ENCODE results near the gene BRINP1. TPM values are rescaled to one million over a fixed set of nuclear protein-coding genes. Genes with fewer than 3 reads are reported as not detected.

Gene BRINP1
- total RNA-seq, 5 donors from 2014 or later (not counting 1 experiment from before 2014, with no cell fraction given): not detected

GRCh38 chr9:119251936-119252335, 117.3 kb downstream of the BRINP1 start:
- Mint-ChIP-seq H3K4me1 (no peaks in the 10 kb centered on the region), H3K27me3 (peaks cover 0 to 4% of the 10 kb centered on the region in 2 donors), H3K9me3 (peaks cover 5 to 25% (median 7%) of the 10 kb centered on the region in 3 donors), H3K27ac (no peak overlapping the region), H3K4me3 (no peak overlapping the region), H3K36me3 (no peaks in the 10 kb centered on the region)
- 60% methylated on average over 3 of the region's 5 CpGs for WGBS (ENCODE audit: insufficient coverage)
- Histone ChIP-seq H3K9me3 (no peaks in the 10 kb centered on the region), H3K27ac (ENCODE audit: low read length) (no peak overlapping the region), H3K4me3 (ENCODE audit: control insufficient read depth in 1 of 2, extremely low read depth in 1 of 2, low read length in 1 of 2) (no peak overlapping the region), H3K36me3 (ENCODE audit: control insufficient read depth in 2 of 2, extremely low read depth in 1 of 2, insufficient read depth in 1 of 2, low read length in 1 of 2) (no peaks in the 10 kb centered on the region), H3K27me3 (replicated peaks in 1 of 2; ENCODE audit: control insufficient read depth in 2 of 2, extremely low read depth in 1 of 2, insufficient read depth in 2 of 2, low read length in 1 of 2) (no peaks in the 10 kb centered on the region), H3K4me1 (ENCODE audit: control insufficient read depth in 1 of 2, extremely low read depth in 1 of 2, insufficient read depth in 2 of 2, low read length in 2 of 2) (no peaks in the 10 kb centered on the region)
- DNase-seq (no peak), ATAC-seq (replicated peaks in 1 of 4) (no peak)
- ChIA-PET POLR2A (no interaction called here), CTCF (no interaction called here)

- Histone ChIP-seq H3K9me3 (no peaks in the 10 kb centered on the region), H3K27me3 (replicated peaks in 1 of 2; ENCODE audit: control insufficient read depth in 2 of 2, extremely low read depth in 1 of 2, insufficient read depth in 2 of 2, low read length in 1 of 2) (no peaks in the 10 kb centered on the region), H3K4me3 (ENCODE audit: control insufficient read depth in 1 of 2, extremely low read depth in 1 of 2, low read length in 1 of 2) (no peak overlapping the region), H3K36me3 (ENCODE audit: control insufficient read depth in 2 of 2, extremely low read depth in 1 of 2, insufficient read depth in 1 of 2, low read length in 1 of 2) (no peaks in the 10 kb centered on the region), H3K4me1 (ENCODE audit: control insufficient read depth in 1 of 2, extremely low read depth in 1 of 2, insufficient read depth in 2 of 2, low read length in 2 of 2) (no peaks in the 10 kb centered on the region), H3K27ac (ENCODE audit: low read length) (no peak overlapping the region)
- Mint-ChIP-seq H3K27me3 (peaks cover 0 to 4% of the 10 kb centered on the region in 2 donors), H3K4me3 (no peak overlapping the region), H3K36me3 (no peaks in the 10 kb centered on the region), H3K9me3 (peaks cover 7 to 25% (median 9%) of the 10 kb centered on the region in 3 donors), H3K27ac (no peak overlapping the region), H3K4me1 (no peaks in the 10 kb centered on the region)
- ATAC-seq (replicated peaks in 1 of 4): no peak
- ChIA-PET CTCF (no interaction called here), POLR2A (interaction anchor here in 1 of 2 donors (0.6 kb wide), 1 partner anchor 8 kb away, joined by 3 read pairs; no protein-coding TSS in a partner anchor)
- no CpG with 5 or more reads among the region's 4 CpGs for WGBS (ENCODE audit: insufficient coverage)
- no peak for DNase-seq
Measured at GRCh38 chr9:119250730-119251129, 118.5 kb downstream of the BRINP1 start.

GRCh38 chr9:119240546-119240945, 128.7 kb downstream of the BRINP1 start:
- Mint-ChIP-seq H3K27me3 (no peaks in the 10 kb centered on the region), H3K4me3 (no peak overlapping the region), H3K9me3 (peaks cover 0 to 21% (median 0%) of the 10 kb centered on the region in 3 donors), H3K36me3 (no peaks in the 10 kb centered on the region), H3K27ac (no peak overlapping the region), H3K4me1 (no peaks in the 10 kb centered on the region)
- POLR2A ChIA-PET: no interaction called here
- Histone ChIP-seq H3K27me3 (replicated peaks in 1 of 2; ENCODE audit: control insufficient read depth in 2 of 2, extremely low read depth in 1 of 2, insufficient read depth in 2 of 2, low read length in 1 of 2) (no peaks in the 10 kb centered on the region), H3K4me3 (ENCODE audit: control insufficient read depth in 1 of 2, extremely low read depth in 1 of 2, low read length in 1 of 2) (no peak overlapping the region), H3K27ac (ENCODE audit: low read length) (no peak overlapping the region), H3K36me3 (ENCODE audit: control insufficient read depth in 2 of 2, extremely low read depth in 1 of 2, insufficient read depth in 1 of 2, low read length in 1 of 2) (no peaks in the 10 kb centered on the region), H3K4me1 (ENCODE audit: control insufficient read depth in 1 of 2, extremely low read depth in 1 of 2, insufficient read depth in 2 of 2, low read length in 2 of 2) (no peaks in the 10 kb centered on the region), H3K9me3 (no peaks in the 10 kb centered on the region)
- no peak for DNase-seq
- ATAC-seq (replicated peaks in 1 of 4): no peak
- 93% methylated on average over 3 of the region's 4 CpGs for WGBS (ENCODE audit: insufficient coverage)
- CTCF ChIA-PET: no interaction called here

- WGBS (ENCODE audit: insufficient coverage): 38% methylated on average over 1 of the region's 1 CpG
- POLR2A ChIA-PET: no interaction called here
- no peak for ATAC-seq (replicated peaks in 1 of 4)
- CTCF ChIA-PET: no interaction called here
- no peak overlapping the region for H3K4me3 Mint-ChIP-seq
- H3K9me3 Mint-ChIP-seq: peaks cover 0 to 20% (median 5%) of the 10 kb centered on the region in 3 donors
- H3K27me3 Mint-ChIP-seq: no peaks in the 10 kb centered on the region
- no peaks in the 10 kb centered on the region for H3K27me3 ChIP-seq (replicated peaks in 1 of 2; ENCODE audit: control insufficient read depth in 2 of 2, extremely low read depth in 1 of 2, insufficient read depth in 2 of 2, low read length in 1 of 2)
- H3K27ac Mint-ChIP-seq: no peak overlapping the region
- no peaks in the 10 kb centered on the region for H3K36me3 ChIP-seq (ENCODE audit: control insufficient read depth in 2 of 2, extremely low read depth in 1 of 2, insufficient read depth in 1 of 2, low read length in 1 of 2)
- no peaks in the 10 kb centered on the region for H3K4me1 Mint-ChIP-seq
- no peak overlapping the region for H3K27ac ChIP-seq (ENCODE audit: low read length)
- H3K9me3 ChIP-seq: no peaks in the 10 kb centered on the region
- no peak for DNase-seq
- H3K4me1 ChIP-seq (ENCODE audit: control insufficient read depth in 1 of 2, extremely low read depth in 1 of 2, insufficient read depth in 2 of 2, low read length in 2 of 2): no peaks in the 10 kb centered on the region
- no peaks in the 10 kb centered on the region for H3K36me3 Mint-ChIP-seq
- H3K4me3 ChIP-seq (ENCODE audit: control insufficient read depth in 1 of 2, extremely low read depth in 1 of 2, low read length in 1 of 2): no peak overlapping the region
Measured at GRCh38 chr9:119234636-119235035, 134.6 kb downstream of the BRINP1 start.

DNA sequence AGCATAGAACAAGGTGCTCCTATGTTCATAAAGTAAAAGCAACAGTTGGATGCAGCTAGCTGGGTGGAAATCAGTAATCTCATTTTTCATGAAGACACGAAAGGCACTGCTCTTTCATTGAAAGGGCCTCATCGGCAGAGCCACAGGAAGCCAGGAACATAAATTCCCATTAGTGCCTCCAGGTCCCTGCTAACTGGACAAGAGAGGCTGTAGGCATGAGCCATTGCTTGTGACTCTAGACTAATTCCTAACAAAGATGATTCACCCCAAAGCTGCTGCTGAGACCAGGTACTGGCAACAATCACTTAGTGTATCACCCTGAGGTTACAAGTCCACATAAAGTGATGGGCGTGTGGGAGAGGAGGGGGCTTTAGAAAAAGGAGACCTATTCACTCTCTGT, 141.8 kb downstream of the BRINP1 start:
- ATAC-seq (replicated peaks in 1 of 4) (no peak), DNase-seq (no peak)
- Mint-ChIP-seq H3K4me3 (no peak overlapping the region), H3K27ac (no peak overlapping the region), H3K27me3 (no peaks in the 10 kb centered on the region), H3K36me3 (no peaks in the 10 kb centered on the region), H3K4me1 (no peaks in the 10 kb centered on the region), H3K9me3 (peaks cover 0 to 5% (median under 1%) of the 10 kb centered on the region in 3 donors)
- no peak overlapping the region for H3K27ac ChIP-seq (ENCODE audit: low read length)
- ChIA-PET POLR2A (no interaction called here), CTCF (no interaction called here)
- H3K36me3 ChIP-seq (ENCODE audit: control insufficient read depth in 2 of 2, extremely low read depth in 1 of 2, insufficient read depth in 1 of 2, low read length in 1 of 2): no peaks in the 10 kb centered on the region
- WGBS (ENCODE audit: insufficient coverage): no CpG with 5 or more reads among the region's 3 CpGs
- no peaks in the 10 kb centered on the region for H3K27me3 ChIP-seq (replicated peaks in 1 of 2; ENCODE audit: control insufficient read depth in 2 of 2, extremely low read depth in 1 of 2, insufficient read depth in 2 of 2, low read length in 1 of 2)
- no peaks in the 10 kb centered on the region for H3K4me1 ChIP-seq (ENCODE audit: control insufficient read depth in 1 of 2, extremely low read depth in 1 of 2, insufficient read depth in 2 of 2, low read length in 2 of 2)
- H3K4me3 ChIP-seq (ENCODE audit: control insufficient read depth in 1 of 2, extremely low read depth in 1 of 2, low read length in 1 of 2): no peak overlapping the region
- no peaks in the 10 kb centered on the region for H3K9me3 ChIP-seq

DNA sequence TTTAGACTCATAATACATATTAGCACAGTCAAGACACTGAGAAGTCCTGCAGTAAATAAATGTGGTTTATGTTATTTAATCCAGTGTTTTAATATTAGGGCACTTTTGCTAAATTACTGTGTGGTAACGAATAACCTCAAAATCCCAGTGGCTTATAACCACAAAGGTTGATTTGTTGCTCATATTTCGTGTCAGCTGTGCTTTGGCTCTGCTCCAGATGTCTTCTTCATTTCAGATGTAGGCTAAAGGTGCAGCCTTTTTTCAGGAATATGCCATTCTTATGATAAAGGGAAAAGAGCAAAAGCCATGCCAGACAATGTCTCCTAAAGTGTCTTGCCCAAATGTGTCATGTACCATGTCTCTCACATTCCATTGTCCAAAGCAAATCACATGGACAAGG, 144.8 kb downstream of the BRINP1 start:
- no peaks in the 10 kb centered on the region for H3K36me3 ChIP-seq (ENCODE audit: control insufficient read depth in 2 of 2, extremely low read depth in 1 of 2, insufficient read depth in 1 of 2, low read length in 1 of 2)
- no peaks in the 10 kb centered on the region for H3K9me3 ChIP-seq
- DNase-seq (no peak), ATAC-seq (replicated peaks in 1 of 4) (no peak)
- H3K36me3 Mint-ChIP-seq: no peaks in the 10 kb centered on the region
- 0% methylated on average over 1 of the region's 2 CpGs for WGBS (ENCODE audit: insufficient coverage)
- peaks cover under 1 to 15% (median 10%) of the 10 kb centered on the region in 3 donors for H3K9me3 Mint-ChIP-seq
- H3K27me3 Mint-ChIP-seq: no peaks in the 10 kb centered on the region
- H3K4me3 Mint-ChIP-seq: no peak overlapping the region
- ChIA-PET CTCF (no interaction called here), POLR2A (no interaction called here)
- H3K27ac ChIP-seq (ENCODE audit: low read length): no peak overlapping the region
- H3K4me3 ChIP-seq (ENCODE audit: control insufficient read depth in 1 of 2, extremely low read depth in 1 of 2, low read length in 1 of 2): no peak overlapping the region
- H3K4me1 ChIP-seq (ENCODE audit: control insufficient read depth in 1 of 2, extremely low read depth in 1 of 2, insufficient read depth in 2 of 2, low read length in 2 of 2): no peaks in the 10 kb centered on the region
- H3K27ac Mint-ChIP-seq: no peak overlapping the region
- H3K4me1 Mint-ChIP-seq: no peaks in the 10 kb centered on the region
- H3K27me3 ChIP-seq (replicated peaks in 1 of 2; ENCODE audit: control insufficient read depth in 2 of 2, extremely low read depth in 1 of 2, insufficient read depth in 2 of 2, low read length in 1 of 2): no peaks in the 10 kb centered on the region

GRCh38 chr9:119221276-119221675, 148.0 kb downstream of the BRINP1 start:
- Histone ChIP-seq H3K4me1 (ENCODE audit: control insufficient read depth in 1 of 2, extremely low read depth in 1 of 2, insufficient read depth in 2 of 2, low read length in 2 of 2) (no peaks in the 10 kb centered on the region), H3K27ac (ENCODE audit: low read length) (no peak overlapping the region), H3K4me3 (ENCODE audit: control insufficient read depth in 1 of 2, extremely low read depth in 1 of 2, low read length in 1 of 2) (no peak overlapping the region), H3K27me3 (replicated peaks in 1 of 2; ENCODE audit: control insufficient read depth in 2 of 2, extremely low read depth in 1 of 2, insufficient read depth in 2 of 2, low read length in 1 of 2) (no peaks in the 10 kb centered on the region), H3K36me3 (ENCODE audit: control insufficient read depth in 2 of 2, extremely low read depth in 1 of 2, insufficient read depth in 1 of 2, low read length in 1 of 2) (no peaks in the 10 kb centered on the region), H3K9me3 (no peaks in the 10 kb centered on the region)
- no peak for DNase-seq
- Mint-ChIP-seq H3K9me3 (peaks cover 9 to 16% (median 10%) of the 10 kb centered on the region in 3 donors), H3K4me1 (no peaks in the 10 kb centered on the region), H3K4me3 (no peak overlapping the region), H3K27me3 (no peaks in the 10 kb centered on the region), H3K36me3 (no peaks in the 10 kb centered on the region), H3K27ac (no peak overlapping the region)
- 90% methylated on average over 3 of the region's 4 CpGs for WGBS (ENCODE audit: insufficient coverage)
- no peak for ATAC-seq (replicated peaks in 1 of 4)
- ChIA-PET CTCF (no interaction called here), POLR2A (no interaction called here)

Data from T-cell (primary cell).